ENCODE data around the gene SRSF9.
A peak's percentile ranks its signal among the peaks of the same experiment; 100 is the strongest.
"Not testable (repeated sequence)": the region's sequence is repeated elsewhere in the genome, so short reads cannot be mapped to it uniquely, and the experiment has no call there.

SRSF9 gene

DNA sequence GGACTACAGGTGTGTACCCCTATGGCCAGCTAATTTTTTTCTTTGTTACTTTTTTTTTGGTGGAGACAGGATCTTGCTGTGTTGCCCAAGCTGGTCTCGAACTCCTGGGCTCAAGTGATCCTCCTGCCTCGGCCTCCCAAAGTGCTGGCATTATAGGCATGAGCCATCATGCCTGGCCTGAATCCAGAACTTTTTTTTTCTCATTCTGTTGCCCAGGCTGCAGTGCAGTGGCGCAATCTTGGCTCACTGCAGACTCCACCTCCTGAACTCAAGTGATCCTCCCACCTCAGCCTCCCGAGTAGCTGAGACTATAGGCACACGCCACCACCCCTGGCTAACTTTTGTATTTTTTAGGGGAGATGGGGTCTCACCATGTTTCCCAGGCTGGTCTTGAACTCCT lies 17.0 kb downstream of the SRSF9 start:
- H3K4me1 ChIP-seq (ENCODE audit: control insufficient read depth, insufficient read depth, low read depth, low read length); H3K9me3 ChIP-seq (ENCODE audit: control insufficient read depth, low read length); H3K14ac ChIP-seq (ENCODE audit: low read length in 2 of 2); H2BK120ac ChIP-seq (ENCODE audit: low read depth, low read length); H3K9ac ChIP-seq (ENCODE audit: low read length); H3K4me2 ChIP-seq (ENCODE audit: low read length, poor library complexity, severe bottlenecking); H2BK5ac ChIP-seq (ENCODE audit: low read depth, low read length, poor library complexity, severe bottlenecking); H3K23ac ChIP-seq (ENCODE audit: low read length in 2 of 2); H2BK15ac ChIP-seq (ENCODE audit: low read depth, poor library complexity, severe bottlenecking); H3K27me3 ChIP-seq (ENCODE audit: control insufficient read depth in 1 of 2, insufficient read depth in 1 of 2, low read length in 2 of 2); H3K4ac ChIP-seq (ENCODE audit: low read depth in 1 of 2, low read length in 2 of 2); DNase-seq; H2BK12ac ChIP-seq (ENCODE audit: low read length in 2 of 2); H3K4me3 ChIP-seq (ENCODE audit: insufficient read depth in 1 of 2, low read depth in 1 of 2, low read length in 2 of 2); H2AK5ac ChIP-seq (ENCODE audit: low read length, severe bottlenecking); H4K91ac ChIP-seq (ENCODE audit: low read length); H3K27ac ChIP-seq (ENCODE audit: low read length, poor library complexity, severe bottlenecking); H4K8ac ChIP-seq (ENCODE audit: low read length); H2AFZ ChIP-seq (ENCODE audit: low read depth, low read length); H3K18ac ChIP-seq (ENCODE audit: low read depth in 1 of 2, low read length in 2 of 2): not testable (repeated sequence)
- Histone ChIP-seq H3K79me1 (replicated peaks; ENCODE audit: low read length, poor library complexity, severe bottlenecking) (peaks cover 12% of the 10 kb centered on the region), H3K36me3 (ENCODE audit: control insufficient read depth in 1 of 2, insufficient read depth in 2 of 2, low read depth in 1 of 2, low read length in 2 of 2) (peaks cover 44 to 70% of the 10 kb centered on the region in 2 experiments)
- 95% methylated on average over 3 of the region's 5 CpGs for WGBS

DNA sequence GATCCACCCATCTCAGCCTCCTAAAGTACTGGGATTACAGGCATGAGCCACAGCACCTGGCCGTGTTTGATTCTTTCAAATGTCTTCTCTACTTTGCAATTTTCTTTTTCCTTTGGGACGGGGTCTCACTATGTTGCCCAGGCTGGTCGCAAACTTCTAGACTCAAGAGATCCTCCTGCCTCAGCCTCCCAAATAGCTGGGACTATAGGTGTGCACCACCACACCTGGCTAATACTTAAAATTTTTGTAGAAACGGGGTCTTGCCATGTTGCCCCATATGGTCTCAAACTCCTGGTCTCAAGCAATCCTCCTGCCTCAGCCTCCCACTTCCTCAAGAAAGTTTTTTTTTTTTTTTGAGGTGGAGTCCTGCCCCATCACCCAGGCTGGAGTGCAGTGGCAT lies 21.6 kb downstream of the SRSF9 start:
- H3K27ac ChIP-seq (ENCODE audit: low read length, poor library complexity, severe bottlenecking): no peak overlapping the region
- H3K14ac ChIP-seq (ENCODE audit: low read length in 2 of 2): no peak overlapping the region
- H3K4me2 ChIP-seq (ENCODE audit: low read length, poor library complexity, severe bottlenecking): no peak overlapping the region
- no peak overlapping the region for H4K8ac ChIP-seq (ENCODE audit: low read length)
- no peak overlapping the region for H3K23ac ChIP-seq (ENCODE audit: low read length in 2 of 2)
- H3K18ac ChIP-seq (ENCODE audit: low read depth in 1 of 2, low read length in 2 of 2): no peak overlapping the region
- H2AK5ac ChIP-seq (ENCODE audit: low read length, severe bottlenecking): no peak overlapping the region
- peak overlapping the region; percentile 99 for H3K9ac ChIP-seq (ENCODE audit: low read length)
- H2BK15ac ChIP-seq (ENCODE audit: low read depth, poor library complexity, severe bottlenecking): no peak overlapping the region
- H3K79me1 ChIP-seq (replicated peaks; ENCODE audit: low read length, poor library complexity, severe bottlenecking): peaks cover 4% of the 10 kb centered on the region
- no peaks in the 10 kb centered on the region for H3K27me3 ChIP-seq (ENCODE audit: control insufficient read depth in 1 of 2, insufficient read depth in 1 of 2, low read length in 2 of 2)
- no peaks in the 10 kb centered on the region for H3K9me3 ChIP-seq (ENCODE audit: control insufficient read depth, low read length)
- no peak overlapping the region for H3K4ac ChIP-seq (ENCODE audit: low read depth in 1 of 2, low read length in 2 of 2)
- no peak overlapping the region for H2BK12ac ChIP-seq (ENCODE audit: low read length in 2 of 2)
- H3K36me3 ChIP-seq (ENCODE audit: control insufficient read depth in 1 of 2, insufficient read depth in 2 of 2, low read depth in 1 of 2, low read length in 2 of 2): peaks cover 23 to 47% of the 10 kb centered on the region in 2 experiments
- DNase-seq: no peak
- H4K91ac ChIP-seq (ENCODE audit: low read length): no peak overlapping the region
- 98% methylated on average over 4 of the region's 4 CpGs for WGBS
- H2AFZ ChIP-seq (ENCODE audit: low read depth, low read length): no peak overlapping the region
- H2BK5ac ChIP-seq (ENCODE audit: low read depth, low read length, poor library complexity, severe bottlenecking): no peak overlapping the region
- H3K4me1 ChIP-seq (ENCODE audit: control insufficient read depth, insufficient read depth, low read depth, low read length): peaks cover 10% of the 10 kb centered on the region
- H2BK120ac ChIP-seq (ENCODE audit: low read depth, low read length): no peak overlapping the region
- H3K4me3 ChIP-seq (ENCODE audit: insufficient read depth in 1 of 2, low read depth in 1 of 2, low read length in 2 of 2): no peak overlapping the region

- not testable (repeated sequence) for H2AK5ac ChIP-seq (ENCODE audit: low read length, severe bottlenecking); H3K23ac ChIP-seq (ENCODE audit: low read length in 2 of 2); H3K9me3 ChIP-seq (ENCODE audit: control insufficient read depth, low read length); H2BK5ac ChIP-seq (ENCODE audit: low read depth, low read length, poor library complexity, severe bottlenecking); H3K27me3 ChIP-seq (ENCODE audit: control insufficient read depth in 1 of 2, insufficient read depth in 1 of 2, low read length in 2 of 2); H2BK15ac ChIP-seq (ENCODE audit: low read depth, poor library complexity, severe bottlenecking); H2BK120ac ChIP-seq (ENCODE audit: low read depth, low read length); H2BK12ac ChIP-seq (ENCODE audit: low read length in 2 of 2); H3K79me1 ChIP-seq (replicated peaks; ENCODE audit: low read length, poor library complexity, severe bottlenecking); DNase-seq; H4K91ac ChIP-seq (ENCODE audit: low read length)
- H2AFZ ChIP-seq (ENCODE audit: low read depth, low read length): peak overlapping the region; percentile 85
- H3K14ac ChIP-seq (ENCODE audit: low read length in 2 of 2): peak overlapping the region in 1 of 2 experiments; percentile 53
- peaks cover 21 to 46% of the 10 kb centered on the region in 2 experiments for H3K36me3 ChIP-seq (ENCODE audit: control insufficient read depth in 1 of 2, insufficient read depth in 2 of 2, low read depth in 1 of 2, low read length in 2 of 2)
- H3K4me3 ChIP-seq (ENCODE audit: insufficient read depth in 1 of 2, low read depth in 1 of 2, low read length in 2 of 2): peak overlapping the region; percentile 73 to 100
- peak overlapping the region; percentile 99 for H3K9ac ChIP-seq (ENCODE audit: low read length)
- peaks cover 10% of the 10 kb centered on the region for H3K4me1 ChIP-seq (ENCODE audit: control insufficient read depth, insufficient read depth, low read depth, low read length)
- H3K27ac ChIP-seq (ENCODE audit: low read length, poor library complexity, severe bottlenecking): peak overlapping the region; percentile 66
- WGBS: 12% methylated on average over 17 of the region's 17 CpGs
- peak overlapping the region; percentile 16 to 67 for H3K18ac ChIP-seq (ENCODE audit: low read depth in 1 of 2, low read length in 2 of 2)
- peak overlapping the region; percentile 29 to 96 for H3K4ac ChIP-seq (ENCODE audit: low read depth in 1 of 2, low read length in 2 of 2)
- peak overlapping the region; percentile 94 for H3K4me2 ChIP-seq (ENCODE audit: low read length, poor library complexity, severe bottlenecking)
- H4K8ac ChIP-seq (ENCODE audit: low read length): peak overlapping the region; percentile 74
These were observed 22.7 kb downstream of the SRSF9 start for GRCh38 chr12:120446844-120447178.

DNA sequence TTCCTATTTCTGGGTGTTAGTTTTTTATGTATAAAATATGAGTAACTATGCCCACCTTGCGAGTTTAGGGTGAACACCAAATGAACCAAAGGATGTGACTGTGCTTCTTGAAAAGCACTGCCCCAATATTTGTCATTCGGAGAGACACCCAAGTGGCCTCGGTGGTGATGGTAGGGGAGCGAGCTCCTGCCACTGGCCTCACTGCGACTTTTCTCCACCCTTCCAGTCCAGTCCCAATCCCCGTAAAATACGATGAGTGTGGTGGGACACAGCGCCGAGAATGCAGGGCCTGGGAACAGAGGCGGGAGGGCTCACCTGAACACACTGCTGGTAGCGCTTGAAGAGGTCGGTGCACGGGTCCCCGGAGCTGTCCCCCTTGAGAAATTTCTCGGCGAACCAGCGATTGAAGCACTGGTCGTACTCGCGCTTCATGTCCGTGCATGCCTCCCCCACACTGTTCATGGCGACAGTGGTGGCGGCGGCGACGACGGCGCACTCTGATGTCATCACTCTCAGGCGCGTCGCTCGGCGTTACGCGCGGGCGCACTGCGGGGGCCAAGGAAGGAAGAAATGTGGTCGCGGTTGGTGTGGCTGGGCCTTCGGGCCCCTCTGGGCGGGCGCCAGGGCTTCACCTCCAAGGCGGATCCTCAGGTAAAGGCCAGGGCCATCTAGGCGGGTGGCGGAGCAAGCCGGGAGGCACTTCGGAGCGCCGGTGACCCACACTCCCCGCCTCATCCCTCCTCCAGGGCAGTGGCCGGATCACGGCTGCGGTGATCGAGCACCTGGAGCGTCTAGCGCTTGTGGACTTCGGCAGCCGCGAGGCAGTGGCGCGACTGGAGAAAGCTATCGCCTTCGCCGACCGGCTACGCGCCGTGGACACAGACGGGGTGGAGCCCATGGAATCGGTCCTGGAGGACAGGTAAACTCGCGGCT lies 23.4 kb downstream of the SRSF9 start, which contains the start of the genes GATC and TRIAP1:
GATC (plus strand) TSS at position 534 of the 933 bp plus-strand sequence; CDS start at position 571, 37 bp downstream.
TRIAP1 (minus strand) TSS at position 474 of the 933 bp plus-strand sequence; CDS start at position 462, 12 bp downstream.
- H3K23ac ChIP-seq (ENCODE audit: low read length in 2 of 2): peak within 1 kb of the TSS in 1 of 2 experiments; percentile 89
- peak within 1 kb of the TSS; percentile 8 for H2BK120ac ChIP-seq (ENCODE audit: low read depth, low read length)
- WGBS: under 1% methylated on average over 72 of the region's 73 CpGs
- peak within 1 kb of the TSS; percentile 74 for H4K8ac ChIP-seq (ENCODE audit: low read length)
- H3K9me3 ChIP-seq (ENCODE audit: control insufficient read depth, low read length): no peaks in the 10 kb centered on the region
- H3K27ac ChIP-seq (ENCODE audit: low read length, poor library complexity, severe bottlenecking): peak within 1 kb of the TSS; percentile 66
- H2AFZ ChIP-seq (ENCODE audit: low read depth, low read length): peak within 1 kb of the TSS; percentile 85
- peak within 1 kb of the TSS; percentile 99 for H3K9ac ChIP-seq (ENCODE audit: low read length)
- peaks cover 10% of the 10 kb centered on the region for H3K4me1 ChIP-seq (ENCODE audit: control insufficient read depth, insufficient read depth, low read depth, low read length)
- H2BK5ac ChIP-seq (ENCODE audit: low read depth, low read length, poor library complexity, severe bottlenecking): peak within 1 kb of the TSS; percentile 21
- peaks cover 2% of the 10 kb centered on the region for H3K79me1 ChIP-seq (replicated peaks; ENCODE audit: low read length, poor library complexity, severe bottlenecking)
- DNase-seq: peak; percentile 85
- peak within 1 kb of the TSS; percentile 29 to 96 for H3K4ac ChIP-seq (ENCODE audit: low read depth in 1 of 2, low read length in 2 of 2)
- peak within 1 kb of the TSS; percentile 12 for H4K91ac ChIP-seq (ENCODE audit: low read length)
- peak within 1 kb of the TSS in 1 of 2 experiments; percentile 42 for H2BK12ac ChIP-seq (ENCODE audit: low read length in 2 of 2)
- peaks cover 21 to 48% of the 10 kb centered on the region in 2 experiments for H3K36me3 ChIP-seq (ENCODE audit: control insufficient read depth in 1 of 2, insufficient read depth in 2 of 2, low read depth in 1 of 2, low read length in 2 of 2)
- H3K18ac ChIP-seq (ENCODE audit: low read depth in 1 of 2, low read length in 2 of 2): peak within 1 kb of the TSS; percentile 16 to 71
- peak within 1 kb of the TSS; percentile 40 for H2AK5ac ChIP-seq (ENCODE audit: low read length, severe bottlenecking)
- H3K4me2 ChIP-seq (ENCODE audit: low read length, poor library complexity, severe bottlenecking): peak within 1 kb of the TSS; percentile 94
- peak within 1 kb of the TSS in 1 of 2 experiments; percentile 97 for H3K14ac ChIP-seq (ENCODE audit: low read length in 2 of 2)
- no peak within 1 kb of the TSS for H2BK15ac ChIP-seq (ENCODE audit: low read depth, poor library complexity, severe bottlenecking)
- no peaks in the 10 kb centered on the region for H3K27me3 ChIP-seq (ENCODE audit: control insufficient read depth in 1 of 2, insufficient read depth in 1 of 2, low read length in 2 of 2)
- H3K4me3 ChIP-seq (ENCODE audit: insufficient read depth in 1 of 2, low read depth in 1 of 2, low read length in 2 of 2): peak within 1 kb of the TSS; percentile 73 to 100
